Neural progenitor cell (in vitro differentiated cells): ENCODE data around the gene TMEM53.

Source experiments
- EZH2phosphoT487 ChIP-seq: fragments of 200-600 bp; sonication (generic); IDR thresholded peaks from 2 replicates; pipeline ENCODE4 v1.6.1; 2017; ENCODE audit warnings: antibody characterized with exemption
- TF ChIP-seq, protein P1 (sequence below): fragments of 200-600 bp; sonication (generic); IDR thresholded peaks from 2 replicates; pipeline ENCODE4 v1.5.1; 2017; ENCODE audit warnings: antibody characterized with exemption, mild to moderate bottlenecking

DNA sequence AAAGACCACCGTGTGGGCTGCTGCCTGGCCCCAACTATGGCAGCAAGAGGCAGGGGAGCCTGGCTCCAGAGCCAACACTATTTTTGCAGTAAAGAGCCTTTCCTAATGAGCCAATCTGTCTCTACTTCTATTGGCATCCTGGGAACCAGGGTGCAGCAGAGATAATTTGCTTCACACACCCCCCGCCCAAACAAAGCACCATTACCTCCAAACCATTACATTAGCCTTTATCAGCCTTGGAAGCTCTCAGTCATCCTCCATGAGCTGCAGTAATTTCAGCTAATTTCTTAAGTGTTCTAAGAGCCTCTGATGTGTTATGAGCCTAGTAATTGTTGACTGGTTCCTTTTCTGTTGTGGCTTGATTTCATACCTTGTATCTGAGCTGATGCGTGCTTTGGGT is 21.8 kb upstream of the TMEM53 start:
- TF ChIP-seq, protein P1, sequence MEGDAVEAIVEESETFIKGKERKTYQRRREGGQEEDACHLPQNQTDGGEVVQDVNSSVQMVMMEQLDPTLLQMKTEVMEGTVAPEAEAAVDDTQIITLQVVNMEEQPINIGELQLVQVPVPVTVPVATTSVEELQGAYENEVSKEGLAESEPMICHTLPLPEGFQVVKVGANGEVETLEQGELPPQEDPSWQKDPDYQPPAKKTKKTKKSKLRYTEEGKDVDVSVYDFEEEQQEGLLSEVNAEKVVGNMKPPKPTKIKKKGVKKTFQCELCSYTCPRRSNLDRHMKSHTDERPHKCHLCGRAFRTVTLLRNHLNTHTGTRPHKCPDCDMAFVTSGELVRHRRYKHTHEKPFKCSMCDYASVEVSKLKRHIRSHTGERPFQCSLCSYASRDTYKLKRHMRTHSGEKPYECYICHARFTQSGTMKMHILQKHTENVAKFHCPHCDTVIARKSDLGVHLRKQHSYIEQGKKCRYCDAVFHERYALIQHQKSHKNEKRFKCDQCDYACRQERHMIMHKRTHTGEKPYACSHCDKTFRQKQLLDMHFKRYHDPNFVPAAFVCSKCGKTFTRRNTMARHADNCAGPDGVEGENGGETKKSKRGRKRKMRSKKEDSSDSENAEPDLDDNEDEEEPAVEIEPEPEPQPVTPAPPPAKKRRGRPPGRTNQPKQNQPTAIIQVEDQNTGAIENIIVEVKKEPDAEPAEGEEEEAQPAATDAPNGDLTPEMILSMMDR = no peak
- TF ChIP-seq EZH2phosphoT487 = no peak
